ENCODE data around the gene EEFSEC. TPM values are rescaled to one million over a fixed set of nuclear protein-coding genes. Genes with fewer than 3 reads are reported as not detected.

Gene EEFSEC
- polyA plus RNA-seq, 1 donor (not counting 4 experiments of a cell fraction or from before 2014, with no cell fraction given), result 8.7 TPM

GRCh38 chr3:128364291-128364690 lies 211.0 kb downstream of the EEFSEC start:
- Histone ChIP-seq H2AFZ (ENCODE audit: control insufficient read depth, low read length) (no peak overlapping the region), H3K9me3 (ENCODE audit: control insufficient read depth, low read depth, low read length) (no peaks in the 10 kb centered on the region), H3K27ac (ENCODE audit: control insufficient read depth, insufficient read depth, low read length) (no peak overlapping the region), H4K20me1 (ENCODE audit: control insufficient read depth, extremely low read depth, insufficient read depth, low read length) (no peaks in the 10 kb centered on the region), H3K4me1 (ENCODE audit: control insufficient read depth, extremely low read depth, insufficient read depth, low read length) (no peaks in the 10 kb centered on the region), H3K9ac (ENCODE audit: control insufficient read depth, extremely low read depth, insufficient read depth, low read length) (no peak overlapping the region), H3K9me1 (ENCODE audit: control insufficient read depth, extremely low read depth, insufficient read depth, low read length) (no peaks in the 10 kb centered on the region), H3K4me2 (ENCODE audit: control insufficient read depth, extremely low read depth, insufficient read depth, low read depth, low read length) (no peak overlapping the region), H3K4me3 (ENCODE audit: control insufficient read depth in 2 of 3, extremely low read depth in 1 of 3, insufficient read depth in 2 of 3, low read depth in 1 of 3, low read length in 3 of 3) (no peak overlapping the region), H3K27me3 (ENCODE audit: control insufficient read depth, extremely low read depth, insufficient read depth, low read length) (no peaks in the 10 kb centered on the region), H3K36me3 (ENCODE audit: control insufficient read depth in 2 of 2, extremely low read depth in 1 of 2, insufficient read depth in 2 of 2, low read length in 2 of 2) (peaks cover 0 to 2% of the 10 kb centered on the region in 2 experiments), H3K79me2 (ENCODE audit: control insufficient read depth, insufficient read depth, low read length) (no peaks in the 10 kb centered on the region)
- DNase-seq (ENCODE audit: low read depth, low spot score) (no peak), FAIRE-seq (no peak)
- no peak for TF ChIP-seq CTCF (optimal IDR thresholded peaks at IDR 0.05 in 1 of 3, IDR thresholded peaks at IDR 0.05 in 1 of 3, conservative IDR thresholded peaks at IDR 0.05 in 1 of 3; ENCODE audit: extremely low read depth in 1 of 3, insufficient read depth in 2 of 3, low read length in 3 of 3)
- TF ChIP-seq EZH2 (IDR thresholded peaks at IDR 0.05; ENCODE audit: low read length), result no peak
- dilution Hi-C loops (cut with MboI; ENCODE audit: extremely low pct_ligation_motif_present, low sequenced_read_pairs), result no loop called here

GRCh38 chr3:128364808-128365360 lies 211.6 kb downstream of the EEFSEC start:
- Histone ChIP-seq H3K4me1 (ENCODE audit: control insufficient read depth, extremely low read depth, insufficient read depth, low read length) (no peaks in the 10 kb centered on the region), H3K9me3 (ENCODE audit: control insufficient read depth, low read depth, low read length) (no peaks in the 10 kb centered on the region), H3K27ac (ENCODE audit: control insufficient read depth, insufficient read depth, low read length) (no peak overlapping the region), H3K79me2 (ENCODE audit: control insufficient read depth, insufficient read depth, low read length) (no peaks in the 10 kb centered on the region), H4K20me1 (ENCODE audit: control insufficient read depth, extremely low read depth, insufficient read depth, low read length) (no peaks in the 10 kb centered on the region), H2AFZ (ENCODE audit: control insufficient read depth, low read length) (no peak overlapping the region), H3K36me3 (ENCODE audit: control insufficient read depth in 2 of 2, extremely low read depth in 1 of 2, insufficient read depth in 2 of 2, low read length in 2 of 2) (peaks cover 0 to 2% of the 10 kb centered on the region in 2 experiments), H3K27me3 (ENCODE audit: control insufficient read depth, extremely low read depth, insufficient read depth, low read length) (no peaks in the 10 kb centered on the region), H3K9ac (ENCODE audit: control insufficient read depth, extremely low read depth, insufficient read depth, low read length) (no peak overlapping the region), H3K4me2 (ENCODE audit: control insufficient read depth, extremely low read depth, insufficient read depth, low read depth, low read length) (no peak overlapping the region), H3K4me3 (ENCODE audit: control insufficient read depth in 2 of 3, extremely low read depth in 1 of 3, insufficient read depth in 2 of 3, low read depth in 1 of 3, low read length in 3 of 3) (no peak overlapping the region), H3K9me1 (ENCODE audit: control insufficient read depth, extremely low read depth, insufficient read depth, low read length) (no peaks in the 10 kb centered on the region)
- no peak for DNase-seq (ENCODE audit: low read depth, low spot score)
- dilution Hi-C loops (cut with MboI; ENCODE audit: extremely low pct_ligation_motif_present, low sequenced_read_pairs), result no loop called here
- TF ChIP-seq CTCF (optimal IDR thresholded peaks at IDR 0.05 in 1 of 3, IDR thresholded peaks at IDR 0.05 in 1 of 3, conservative IDR thresholded peaks at IDR 0.05 in 1 of 3; ENCODE audit: extremely low read depth in 1 of 3, insufficient read depth in 2 of 3, low read length in 3 of 3) (no peak), EZH2 (IDR thresholded peaks at IDR 0.05; ENCODE audit: low read length) (no peak)
- no peak for FAIRE-seq
